Fibroblast of villous mesenchyme (primary cell): ENCODE measurements around the gene SLC25A45. TPM values are rescaled to one million over a fixed set of nuclear protein-coding genes. Genes with fewer than 3 reads are reported as not detected.

Experiments
- DNase-seq: peaks from one replicate; pipeline ENCODE4 v3.0.0-alpha.2; 2010; ENCODE audit warnings: low read depth
- H3K4me3 ChIP-seq: 2 replicates; pipeline ENCODE4 v1.5.1; 2011; ENCODE audit warnings: low read depth, mild to moderate bottlenecking, low read length
- CTCF ChIP-seq: IDR thresholded peaks from 2 replicates; pipeline ENCODE4 v1.5.1; 2012; ENCODE audit warnings: low read depth, mild to moderate bottlenecking, low read length; ENCODE audit not compliant: insufficient read depth
- total RNA-seq: library from RNA; depleted of rRNA; stranded (reverse); fragments of >200 nt; gene quantifications from 2 replicates; pipeline ENCODE4 v1.2.3, GENCODE V29; 2012

Gene SLC25A45
- total RNA-seq, 1 donor, result 1.7 TPM

GRCh38 chr11:65370659-65371049 is 11.8 kb downstream of the SLC25A45 start:
- no peak overlapping the region for H3K4me3 ChIP-seq
- no peak for TF ChIP-seq CTCF
- no peak for DNase-seq

GRCh38 chr11:65366340-65366773 is 16.1 kb downstream of the SLC25A45 start:
- DNase-seq, result peak; percentile 92
- H3K4me3 ChIP-seq, result no peak overlapping the region
- TF ChIP-seq CTCF, result peak; percentile 80

GRCh38 chr11:65363770-65364169 is 18.7 kb downstream of the SLC25A45 start:
- DNase-seq, result no peak
- no peak for TF ChIP-seq CTCF
- no peak overlapping the region for H3K4me3 ChIP-seq

GRCh38 chr11:65362966-65363365 is 19.5 kb downstream of the SLC25A45 start:
- no peak for TF ChIP-seq CTCF
- DNase-seq, result no peak
- H3K4me3 ChIP-seq, result no peak overlapping the region

GRCh38 chr11:65362320-65362931 is 20.0 kb downstream of the SLC25A45 start:
- no peak for TF ChIP-seq CTCF

GRCh38 chr11:65357856-65358356 is 24.5 kb downstream of the SLC25A45 start:
- no peak for TF ChIP-seq CTCF
- H3K4me3 ChIP-seq, result no peak overlapping the region
- DNase-seq, result peak; percentile 30

More at GRCh38 chr11:65362320-65362931, 20.0 kb downstream of the SLC25A45 start:
- H3K4me3 ChIP-seq, result no peak overlapping the region
- no peak for DNase-seq
